Gastrocnemius medialis (tissue), 4 donors: ENCODE results near the gene PARD3. TPM values are rescaled to one million over a fixed set of nuclear protein-coding genes. Genes with fewer than 3 reads are reported as not detected.

Experiments
- ATAC-seq, 2 donors: fragments of 150-250 bp; one replicate each; pipeline ENCODE4 v1.9.1; 2016
- DNase-seq, 2 donors: peaks; one replicate each; pipeline ENCODE4 v3.0.0-alpha.2; 2019
- H3K27ac ChIP-seq, 4 donors: fragments of 200-600 bp; sonication (generic); 1 replicate in 1 of 4; 2 replicates in 3 of 4; pipeline ENCODE4 v1.5.1; 2016 to 2018; ENCODE audit warnings: mild to moderate bottlenecking in 2 of 4, moderate library complexity in 1 of 4
- H3K27me3 ChIP-seq, 3 donors: fragments of 200-600 bp; sonication (generic) in 2 of 3; 1 replicate in 1 of 3; 2 replicates in 2 of 3; pipeline versions ENCODE4 v1.5.1 to v1.6.0; 2016 to 2019; ENCODE audit warnings: mild to moderate bottlenecking in 1 of 3, moderate library complexity in 1 of 3
- H3K36me3 ChIP-seq, 2 donors: fragments of 200-600 bp; sonication (generic) in 1 of 2; one replicate each; pipeline ENCODE4 v1.5.1; 2017 to 2018
- H3K4me1 ChIP-seq, 2 donors: fragments of 200-600 bp; sonication (generic) in 1 of 2; one replicate each; pipeline ENCODE4 v1.5.1; 2016 to 2017; ENCODE audit warnings: mild to moderate bottlenecking in 2 of 2
- H3K4me3 ChIP-seq, 4 donors: fragments of 200-600 bp; sonication (generic) in 3 of 4; 1 replicate in 1 of 4; 2 replicates in 3 of 4; pipeline ENCODE4 v1.5.1; 2016 to 2019; ENCODE audit warnings: mild to moderate bottlenecking in 2 of 4
- H3K9me3 ChIP-seq, 3 donors: fragments of 200-600 bp; sonication (generic) in 2 of 3; 1 replicate in 1 of 3; 2 replicates in 2 of 3; pipeline ENCODE4 v1.5.1; 2016 to 2019
- POLR2A ChIP-seq, 2 donors: fragments of 450-650 bp; IDR thresholded peaks; one replicate each; pipeline ENCODE4 v1.6.1; 2017; ENCODE audit warnings: antibody characterized with exemption in 2 of 2, mild to moderate bottlenecking in 2 of 2, moderate library complexity in 2 of 2
- in situ Hi-C, 4 donors: fragments of 200-750 bp; cut with MboI; loops; one replicate each; pipeline versions ENCODE4 v1.15.0 to v1.8.0; 2017; ENCODE audit warnings: low sequenced_read_pairs in 4 of 4
- intact Hi-C: fragments of 100-400 bp; cut with DNase I; formaldehyde crosslinking; loops from one replicate; pipeline ENCODE4 v1.15.1; 2023; ENCODE audit warnings: low total_unique reads
- total RNA-seq, 4 donors: library from RNA; depleted of rRNA; stranded (reverse); fragments of >200 nt; gene quantifications; one replicate each; pipeline versions ENCODE4 v1.1.0 to v1.2.3, GENCODE V29; 2016
- TF ChIP-seq, protein P1 (sequence below), 5 experiments: fragments of 450-650 bp in 3 of 5; fragments of 200-600 bp in 2 of 5; sonication (generic) in 2 of 5; IDR thresholded peaks in 4 of 5; conservative IDR thresholded peaks in 1 of 5; 1 replicate in 4 of 5; 2 replicates in 1 of 5; pipeline ENCODE4 v1.5.1; 2016 to 2019; ENCODE audit warnings: antibody characterized with exemption in 5 of 5, mild to moderate bottlenecking in 3 of 5, moderate library complexity in 3 of 5

PARD3 gene
- total RNA-seq, 4 donors from 2014 or later, result 64.6 to 75.8 (median 68.3) TPM

GRCh38 chr10:34241226-34242000 is 573.7 kb downstream of the PARD3 start:
- H3K36me3 ChIP-seq, result no peaks in the 10 kb centered on the region
- ATAC-seq, result peak in 1 of 2 donors; percentile 26
- no peak for TF ChIP-seq POLR2A (IDR thresholded peaks at IDR 0.05)
- TF ChIP-seq, protein P1, sequence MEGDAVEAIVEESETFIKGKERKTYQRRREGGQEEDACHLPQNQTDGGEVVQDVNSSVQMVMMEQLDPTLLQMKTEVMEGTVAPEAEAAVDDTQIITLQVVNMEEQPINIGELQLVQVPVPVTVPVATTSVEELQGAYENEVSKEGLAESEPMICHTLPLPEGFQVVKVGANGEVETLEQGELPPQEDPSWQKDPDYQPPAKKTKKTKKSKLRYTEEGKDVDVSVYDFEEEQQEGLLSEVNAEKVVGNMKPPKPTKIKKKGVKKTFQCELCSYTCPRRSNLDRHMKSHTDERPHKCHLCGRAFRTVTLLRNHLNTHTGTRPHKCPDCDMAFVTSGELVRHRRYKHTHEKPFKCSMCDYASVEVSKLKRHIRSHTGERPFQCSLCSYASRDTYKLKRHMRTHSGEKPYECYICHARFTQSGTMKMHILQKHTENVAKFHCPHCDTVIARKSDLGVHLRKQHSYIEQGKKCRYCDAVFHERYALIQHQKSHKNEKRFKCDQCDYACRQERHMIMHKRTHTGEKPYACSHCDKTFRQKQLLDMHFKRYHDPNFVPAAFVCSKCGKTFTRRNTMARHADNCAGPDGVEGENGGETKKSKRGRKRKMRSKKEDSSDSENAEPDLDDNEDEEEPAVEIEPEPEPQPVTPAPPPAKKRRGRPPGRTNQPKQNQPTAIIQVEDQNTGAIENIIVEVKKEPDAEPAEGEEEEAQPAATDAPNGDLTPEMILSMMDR (IDR thresholded peaks at IDR 0.05 in 4 of 5, conservative IDR thresholded peaks at IDR 0.05 in 1 of 5), result no peak
- no peaks in the 10 kb centered on the region for H3K27me3 ChIP-seq
- peaks cover 0 to 6% of the 10 kb centered on the region in 2 donors for H3K4me1 ChIP-seq
- DNase-seq, result no peak
- H3K9me3 ChIP-seq, result no peaks in the 10 kb centered on the region
- intact Hi-C loops (no loop called here), in situ Hi-C loops (no loop called here)
- H3K4me3 ChIP-seq, result no peak overlapping the region
- no peak overlapping the region for H3K27ac ChIP-seq

DNA sequence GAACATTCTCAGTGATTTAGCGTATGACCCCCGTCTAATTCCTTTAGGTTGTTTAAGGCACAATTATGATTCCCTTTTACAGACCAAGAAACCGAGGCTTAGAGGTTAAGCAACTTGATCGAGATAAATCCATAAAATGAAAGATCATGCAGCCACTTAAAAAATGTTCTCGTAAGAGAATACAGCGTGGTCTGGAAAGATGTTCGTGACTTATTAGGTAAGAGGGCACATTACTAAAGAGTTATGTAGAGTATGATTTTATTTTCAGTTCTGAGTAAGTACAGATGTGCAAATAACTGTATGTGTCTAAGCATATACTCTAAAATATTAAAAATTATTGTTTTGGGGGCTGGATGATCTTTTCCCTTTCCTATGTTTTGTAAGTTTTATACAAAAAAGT is 575.1 kb downstream of the PARD3 start:
- H3K4me3 ChIP-seq, result no peak overlapping the region
- no peak for DNase-seq
- no peak overlapping the region for H3K27ac ChIP-seq
- no peaks in the 10 kb centered on the region for H3K9me3 ChIP-seq
- no peak for ATAC-seq
- TF ChIP-seq, protein P1 (IDR thresholded peaks at IDR 0.05 in 4 of 5, conservative IDR thresholded peaks at IDR 0.05 in 1 of 5), result no peak
- TF ChIP-seq POLR2A (IDR thresholded peaks at IDR 0.05), result no peak
- no peaks in the 10 kb centered on the region for H3K36me3 ChIP-seq
- H3K27me3 ChIP-seq, result no peaks in the 10 kb centered on the region
- intact Hi-C loops (no loop called here), in situ Hi-C loops (no loop called here)
- H3K4me1 ChIP-seq, result peaks cover 3 to 11% of the 10 kb centered on the region in 2 donors

- ATAC-seq (no peak), DNase-seq (no peak)
- H3K9me3 ChIP-seq, result no peaks in the 10 kb centered on the region
- H3K4me3 ChIP-seq, result no peak overlapping the region
- intact Hi-C loops (no loop called here), in situ Hi-C loops (no loop called here)
- TF ChIP-seq POLR2A (IDR thresholded peaks at IDR 0.05), result no peak
- TF ChIP-seq, protein P1 (IDR thresholded peaks at IDR 0.05 in 4 of 5, conservative IDR thresholded peaks at IDR 0.05 in 1 of 5), result no peak
- no peak overlapping the region for H3K27ac ChIP-seq
- H3K27me3 ChIP-seq, result no peaks in the 10 kb centered on the region
- H3K4me1 ChIP-seq, result peaks cover 3 to 11% of the 10 kb centered on the region in 2 donors
- no peaks in the 10 kb centered on the region for H3K36me3 ChIP-seq
Measured at GRCh38 chr10:34237898-34238455, 577.1 kb downstream of the PARD3 start.

DNA sequence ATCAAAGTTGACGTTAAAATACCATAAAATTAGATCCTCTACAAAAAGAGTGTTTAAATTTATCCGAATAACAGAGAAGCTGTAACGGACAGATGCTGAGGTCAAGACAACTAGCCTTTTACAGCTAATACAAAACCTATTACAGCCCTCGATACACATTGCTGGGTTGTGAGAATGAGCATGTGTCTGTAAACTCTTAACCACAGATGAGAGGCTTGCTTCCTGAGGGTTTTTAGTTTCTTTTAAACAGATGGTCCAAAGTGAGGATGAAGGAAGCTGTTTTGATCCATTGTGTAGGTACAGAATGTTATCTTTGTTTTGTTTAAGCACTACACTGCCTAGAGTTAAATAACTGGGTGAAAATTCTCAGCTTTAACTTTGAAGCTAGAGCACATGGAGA is 578.2 kb downstream of the PARD3 start:
- H3K4me1 ChIP-seq, result peaks cover 4 to 12% of the 10 kb centered on the region in 2 donors
- intact Hi-C loops (no loop called here), in situ Hi-C loops (no loop called here)
- TF ChIP-seq, protein P1 (IDR thresholded peaks at IDR 0.05 in 4 of 5, conservative IDR thresholded peaks at IDR 0.05 in 1 of 5), result no peak
- no peak for TF ChIP-seq POLR2A (IDR thresholded peaks at IDR 0.05)
- H3K36me3 ChIP-seq, result no peaks in the 10 kb centered on the region
- DNase-seq, result no peak
- H3K27me3 ChIP-seq, result no peaks in the 10 kb centered on the region
- ATAC-seq, result no peak
- H3K9me3 ChIP-seq, result no peaks in the 10 kb centered on the region
- no peak overlapping the region for H3K27ac ChIP-seq
- no peak overlapping the region for H3K4me3 ChIP-seq
